ENCODE results near the gene KLHL40. TPM values are rescaled to one million over a fixed set of nuclear protein-coding genes. Genes with fewer than 3 reads are reported as not detected.

The KLHL40 gene
- total and polyA plus RNA-seq, 7 experiments from 2014 or later = not detected

- Mint-ChIP-seq H3K9me3 (peaks cover 0 to 3% (median 0%) of the 10 kb centered on the region in 11 donors), H3K27ac (peak overlapping the region in 7 of 9 donors; percentile 76 to 87 (median 80)), H3K4me1 (peaks cover 0 to 16% (median 11%) of the 10 kb centered on the region in 7 donors), H3K36me3 (peaks cover 9 to 33% (median 30%) of the 10 kb centered on the region in 5 donors), H3K4me3 (peak overlapping the region in 9 of 10 donors; percentile 10 to 80 (median 44)), H3K27me3 (no peaks in the 10 kb centered on the region)
- H3K4me1 ChIP-seq (ENCODE audit: control insufficient read depth in 2 of 2, insufficient read depth in 2 of 2, low read length in 2 of 2) = peaks cover 28 to 32% of the 10 kb centered on the region in 2 donors
- no peak for ATAC-seq
- DNase-seq = no peak
- CTCF ChIA-PET = interaction anchor here (1.0 kb wide), 1 partner anchor 20 kb away, joined by 3 read pairs; no protein-coding TSS in a partner anchor
- intact Hi-C loops (cut with micrococcal nuclease) = no loop called here
- no peaks in the 10 kb centered on the region for H3K9me3 ChIP-seq (ENCODE audit: control insufficient read depth in 2 of 3, low read length in 3 of 3)
- H3K4me3 ChIP-seq (ENCODE audit: low read length) = no peak overlapping the region
- H3K36me3 ChIP-seq (ENCODE audit: control insufficient read depth in 2 of 3, insufficient read depth in 3 of 3, low read length in 3 of 3) = peaks cover 28 to 78% (median 35%) of the 10 kb centered on the region in 3 experiments
- POLR2A ChIA-PET = interaction anchor here (1.0 to 2.4 kb wide), 2 partner anchors 40 to 50 kb away, joined by 3 to 9 read pairs; partner anchors contain the start of genes NKTR and SS18L2
- no peaks in the 10 kb centered on the region for H3K27me3 ChIP-seq (ENCODE audit: control insufficient read depth in 2 of 2, insufficient read depth in 2 of 2, low read length in 2 of 2)
- peak overlapping the region; percentile 32 for H3K27ac ChIP-seq (ENCODE audit: low read depth, low read length)
Observed at GRCh38 chr3:42640771-42641370, 44.5 kb upstream of the KLHL40 start.

- H3K36me3 Mint-ChIP-seq = peaks cover 9 to 34% (median 23%) of the 10 kb centered on the region in 5 donors
Observed at GRCh38 chr3:42647821-42648459, 37.4 kb upstream of the KLHL40 start.

GRCh38 chr3:42649006-42649405, 36.3 kb upstream of the KLHL40 start:
- POLR2A ChIA-PET = no interaction called here
- Mint-ChIP-seq H3K4me3 (peak overlapping the region in 1 of 10 donors; percentile 21), H3K27me3 (peaks cover 0 to 2% (median 0%) of the 10 kb centered on the region in 5 donors), H3K4me1 (peaks cover 16 to 27% (median 23%) of the 10 kb centered on the region in 7 donors), H3K27ac (peak overlapping the region in 7 of 9 donors; percentile 11 to 81 (median 59)), H3K9me3 (no peaks in the 10 kb centered on the region), H3K36me3 (peaks cover 9 to 23% (median 15%) of the 10 kb centered on the region in 5 donors)
- H3K36me3 ChIP-seq (ENCODE audit: control insufficient read depth in 2 of 3, insufficient read depth in 3 of 3, low read length in 3 of 3) = peaks cover 11 to 39% (median 23%) of the 10 kb centered on the region in 3 experiments
- H3K4me3 ChIP-seq (ENCODE audit: low read length) = no peak overlapping the region
- CTCF ChIA-PET = no interaction called here
- no peak overlapping the region for H3K27ac ChIP-seq (ENCODE audit: low read depth, low read length)
- no peak for ATAC-seq
- H3K27me3 ChIP-seq (ENCODE audit: control insufficient read depth in 2 of 2, insufficient read depth in 2 of 2, low read length in 2 of 2) = no peaks in the 10 kb centered on the region
- intact Hi-C loops (cut with micrococcal nuclease) = no loop called here
- DNase-seq = no peak
- H3K9me3 ChIP-seq (ENCODE audit: control insufficient read depth in 2 of 3, low read length in 3 of 3) = no peaks in the 10 kb centered on the region
- peaks cover 5 to 12% of the 10 kb centered on the region in 2 donors for H3K4me1 ChIP-seq (ENCODE audit: control insufficient read depth in 2 of 2, insufficient read depth in 2 of 2, low read length in 2 of 2)

More at GRCh38 chr3:42647821-42648459, 37.4 kb upstream of the KLHL40 start:
- Mint-ChIP-seq H3K4me3 (no peak overlapping the region), H3K9me3 (peaks cover 0 to 3% (median 0%) of the 10 kb centered on the region in 11 donors), H3K27ac (peak overlapping the region in 8 of 9 donors; percentile 8 to 81 (median 48)), H3K27me3 (no peaks in the 10 kb centered on the region), H3K4me1 (peaks cover 9 to 23% (median 16%) of the 10 kb centered on the region in 7 donors)
- intact Hi-C loops (cut with micrococcal nuclease) = no loop called here
- ChIA-PET CTCF (no interaction called here), POLR2A (interaction anchor here (0.6 to 0.9 kb wide), 2 partner anchors 72 to 88 kb away, joined by 3 read pairs; no protein-coding TSS in a partner anchor)
- no peaks in the 10 kb centered on the region for H3K27me3 ChIP-seq (ENCODE audit: control insufficient read depth in 2 of 2, insufficient read depth in 2 of 2, low read length in 2 of 2)
- peak overlapping the region; percentile 23 for H3K27ac ChIP-seq (ENCODE audit: low read depth, low read length)
- H3K4me3 ChIP-seq (ENCODE audit: low read length) = no peak overlapping the region
- no peaks in the 10 kb centered on the region for H3K9me3 ChIP-seq (ENCODE audit: control insufficient read depth in 2 of 3, low read length in 3 of 3)
- ATAC-seq = no peak
- H3K4me1 ChIP-seq (ENCODE audit: control insufficient read depth in 2 of 2, insufficient read depth in 2 of 2, low read length in 2 of 2) = peaks cover 0 to 4% of the 10 kb centered on the region in 2 donors
- DNase-seq = no peak
- H3K36me3 ChIP-seq (ENCODE audit: control insufficient read depth in 2 of 3, insufficient read depth in 3 of 3, low read length in 3 of 3) = peaks cover 16 to 50% (median 30%) of the 10 kb centered on the region in 3 experiments

GRCh38 chr3:42649783-42650182, 35.6 kb upstream of the KLHL40 start:
- Histone ChIP-seq H3K27me3 (ENCODE audit: control insufficient read depth in 2 of 2, insufficient read depth in 2 of 2, low read length in 2 of 2) (no peaks in the 10 kb centered on the region), H3K27ac (ENCODE audit: low read depth, low read length) (no peak overlapping the region), H3K9me3 (ENCODE audit: control insufficient read depth in 2 of 3, low read length in 3 of 3) (no peaks in the 10 kb centered on the region), H3K4me3 (ENCODE audit: low read length) (no peak overlapping the region), H3K36me3 (ENCODE audit: control insufficient read depth in 2 of 3, insufficient read depth in 3 of 3, low read length in 3 of 3) (peaks cover 7 to 33% (median 18%) of the 10 kb centered on the region in 3 experiments), H3K4me1 (ENCODE audit: control insufficient read depth in 2 of 2, insufficient read depth in 2 of 2, low read length in 2 of 2) (peaks cover 5 to 12% of the 10 kb centered on the region in 2 donors)
- ChIA-PET POLR2A (interaction anchor here (1.0 to 1.3 kb wide), 2 partner anchors 13 to 49 kb away, joined by 3 to 4 read pairs; partner anchors contain the start of gene NKTR), CTCF (no interaction called here)
- no peak overlapping the region for H3K4me3 Mint-ChIP-seq
- intact Hi-C loops (cut with micrococcal nuclease) = loop anchor here in 1 of 2 donors (5.0 kb wide), 1 partner anchor 147 kb away; the partner anchor contains the start of gene VIPR1
- no peak for DNase-seq
- H3K27ac Mint-ChIP-seq = peak overlapping the region in 6 of 9 donors; percentile 4 to 73 (median 38)
- H3K9me3 Mint-ChIP-seq = no peaks in the 10 kb centered on the region
- peaks cover 0 to 2% (median 0%) of the 10 kb centered on the region in 5 donors for H3K27me3 Mint-ChIP-seq
- peaks cover 16 to 26% (median 23%) of the 10 kb centered on the region in 7 donors for H3K4me1 Mint-ChIP-seq
- no peak for ATAC-seq
- peaks cover 5 to 19% (median 11%) of the 10 kb centered on the region in 5 donors for H3K36me3 Mint-ChIP-seq

- Mint-ChIP-seq H3K27me3 (peaks cover 0 to 3% (median 0%) of the 10 kb centered on the region in 5 donors), H3K4me3 (peak overlapping the region in 3 of 10 donors; percentile 19 to 25 (median 21)), H3K36me3 (peaks cover 0 to 14% (median 3%) of the 10 kb centered on the region in 5 donors), H3K9me3 (no peaks in the 10 kb centered on the region), H3K4me1 (peaks cover 16 to 30% (median 19%) of the 10 kb centered on the region in 7 donors), H3K27ac (peak overlapping the region in 4 of 9 donors; percentile 14 to 56 (median 32))
- Histone ChIP-seq H3K36me3 (ENCODE audit: control insufficient read depth in 2 of 3, insufficient read depth in 3 of 3, low read length in 3 of 3) (peaks cover 0 to 17% (median 6%) of the 10 kb centered on the region in 3 experiments), H3K4me1 (ENCODE audit: control insufficient read depth in 2 of 2, insufficient read depth in 2 of 2, low read length in 2 of 2) (peaks cover 5 to 12% of the 10 kb centered on the region in 2 donors), H3K4me3 (ENCODE audit: low read length) (no peak overlapping the region), H3K27me3 (ENCODE audit: control insufficient read depth in 2 of 2, insufficient read depth in 2 of 2, low read length in 2 of 2) (no peaks in the 10 kb centered on the region), H3K27ac (ENCODE audit: low read depth, low read length) (no peak overlapping the region), H3K9me3 (ENCODE audit: control insufficient read depth in 2 of 3, low read length in 3 of 3) (no peaks in the 10 kb centered on the region)
- no peak for ATAC-seq
- intact Hi-C loops (cut with micrococcal nuclease) = loop anchor here in 1 of 2 donors (1.0 to 5.0 kb wide), 2 partner anchors 13 to 149 kb away; partner anchors contain the start of gene VIPR1
- CTCF ChIA-PET = no interaction called here
- POLR2A ChIA-PET = interaction anchor here (0.8 to 1.4 kb wide), 3 partner anchors 30 to 1104 kb away, joined by 3 read pairs; no protein-coding TSS in a partner anchor
- DNase-seq = no peak
Observed at GRCh38 chr3:42651248-42652091, 33.9 kb upstream of the KLHL40 start.

Measured in naive thymus-derived CD4-positive, alpha-beta T cell (primary cell).